ENCODE results near the gene ACVR1.

DNA sequence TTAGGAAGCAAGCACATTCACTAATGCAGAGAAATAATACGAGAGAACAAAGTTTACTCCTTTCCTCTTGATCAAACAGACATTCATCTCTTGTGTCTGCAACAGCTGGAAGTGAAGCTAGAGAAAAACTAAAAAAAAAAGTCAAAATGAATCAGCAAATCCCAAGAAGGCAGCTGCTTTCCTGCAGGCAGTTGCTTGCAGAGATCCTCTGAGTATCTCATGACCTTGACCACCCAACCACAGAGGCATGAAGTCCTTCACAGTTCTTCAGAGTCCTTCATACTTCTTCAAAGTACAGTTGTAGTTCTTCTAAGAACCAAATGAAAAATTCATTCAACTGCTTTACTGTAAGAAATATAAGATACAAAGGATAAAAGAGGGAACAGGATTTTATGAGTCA lies 150.3 kb downstream of the ACVR1 start:
- TF ChIP-seq, protein P1, sequence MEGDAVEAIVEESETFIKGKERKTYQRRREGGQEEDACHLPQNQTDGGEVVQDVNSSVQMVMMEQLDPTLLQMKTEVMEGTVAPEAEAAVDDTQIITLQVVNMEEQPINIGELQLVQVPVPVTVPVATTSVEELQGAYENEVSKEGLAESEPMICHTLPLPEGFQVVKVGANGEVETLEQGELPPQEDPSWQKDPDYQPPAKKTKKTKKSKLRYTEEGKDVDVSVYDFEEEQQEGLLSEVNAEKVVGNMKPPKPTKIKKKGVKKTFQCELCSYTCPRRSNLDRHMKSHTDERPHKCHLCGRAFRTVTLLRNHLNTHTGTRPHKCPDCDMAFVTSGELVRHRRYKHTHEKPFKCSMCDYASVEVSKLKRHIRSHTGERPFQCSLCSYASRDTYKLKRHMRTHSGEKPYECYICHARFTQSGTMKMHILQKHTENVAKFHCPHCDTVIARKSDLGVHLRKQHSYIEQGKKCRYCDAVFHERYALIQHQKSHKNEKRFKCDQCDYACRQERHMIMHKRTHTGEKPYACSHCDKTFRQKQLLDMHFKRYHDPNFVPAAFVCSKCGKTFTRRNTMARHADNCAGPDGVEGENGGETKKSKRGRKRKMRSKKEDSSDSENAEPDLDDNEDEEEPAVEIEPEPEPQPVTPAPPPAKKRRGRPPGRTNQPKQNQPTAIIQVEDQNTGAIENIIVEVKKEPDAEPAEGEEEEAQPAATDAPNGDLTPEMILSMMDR (IDR thresholded peaks at IDR 0.05; ENCODE audit: extremely low read depth in 1 of 2, insufficient read depth in 1 of 2, low read depth in 1 of 2, low read length in 2 of 2), result no peak
- no peak for TF ChIP-seq POLR2AphosphoS5 (IDR thresholded peaks at IDR 0.05; ENCODE audit: insufficient read depth, low read depth, low read length)
- no peak for TF ChIP-seq POLR2A (IDR thresholded peaks at IDR 0.05; ENCODE audit: low read depth, low read length)
- TF ChIP-seq JUN (IDR thresholded peaks at IDR 0.05; ENCODE audit: borderline replicate concordance, insufficient read depth, insufficient read length, low read depth), result no peak
- TF ChIP-seq EZH2 (IDR thresholded peaks at IDR 0.05; ENCODE audit: borderline replicate concordance, low read depth, low read length, severe bottlenecking), result no peak
- TF ChIP-seq, protein P2, sequence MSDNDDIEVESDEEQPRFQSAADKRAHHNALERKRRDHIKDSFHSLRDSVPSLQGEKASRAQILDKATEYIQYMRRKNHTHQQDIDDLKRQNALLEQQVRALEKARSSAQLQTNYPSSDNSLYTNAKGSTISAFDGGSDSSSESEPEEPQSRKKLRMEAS (IDR thresholded peaks at IDR 0.05; ENCODE audit: insufficient read depth, insufficient read length), result no peak
- TF ChIP-seq GATA2 (IDR thresholded peaks at IDR 0.05; ENCODE audit: insufficient read depth, insufficient read length, low read depth, low read length), result no peak
- no peak for TF ChIP-seq MYC (IDR thresholded peaks at IDR 0.05; ENCODE audit: low read depth, low read length)

Data from endothelial cell of umbilical vein (primary cell).